Adrenal gland (tissue), 12 donors: ENCODE data around the gene TMX4. TPM values are rescaled to one million over a fixed set of nuclear protein-coding genes. Genes with fewer than 3 reads are reported as not detected.

Source experiments
- DNase-seq, 7 donors: peaks; one replicate each; pipeline ENCODE4 v3.0.0-alpha.2; 2019 to 2020
- H3K27ac ChIP-seq, 5 donors: fragments of 200-600 bp; sonication (generic) in 4 of 5; 1 replicate in 3 of 5; 2 replicates in 2 of 5; pipeline versions ENCODE4 v1.5.1 to v1.8.0; 2016 to 2020; ENCODE audit warnings: mild to moderate bottlenecking in 1 of 5
- H3K27me3 ChIP-seq: fragments of 200-600 bp; 2 replicates; pipeline ENCODE4 v1.8.0; 2021
- H3K36me3 ChIP-seq, 2 donors: fragments of 200-600 bp; replicated peaks in 1 of 2; 1 replicate in 1 of 2; 2 replicates in 1 of 2; pipeline versions ENCODE4 v1.5.1 to v1.8.0; 2018 to 2022
- H3K4me1 ChIP-seq, 2 donors: fragments of 200-600 bp; replicated peaks in 1 of 2; 1 replicate in 1 of 2; 2 replicates in 1 of 2; pipeline versions ENCODE4 v1.5.1 to v1.8.0; 2018 to 2021
- H3K4me3 ChIP-seq, 4 donors: fragments of 200-600 bp; sonication (generic) in 3 of 4; one replicate each; pipeline ENCODE4 v1.5.1; 2016 to 2018
- H3K9me3 ChIP-seq, 3 donors: fragments of 200-600 bp; sonication (generic) in 1 of 3; replicated peaks in 1 of 3; 1 replicate in 2 of 3; 2 replicates in 1 of 3; pipeline versions ENCODE4 v1.5.1 to v1.8.0; 2016 to 2021
- CTCF ChIP-seq, 6 experiments: fragments of 450-650 bp in 4 of 6; fragments of 200-600 bp in 2 of 6; sonication (generic) in 1 of 6; IDR thresholded peaks; 1 replicate in 5 of 6; 2 replicates in 1 of 6; pipeline versions ENCODE4 v1.5.1 to v1.8.0; 2016 to 2021; ENCODE audit warnings: antibody characterized with exemption in 6 of 6, mild to moderate bottlenecking in 2 of 6, moderate library complexity in 1 of 6
- POLR2A ChIP-seq, 2 donors: fragments of 450-650 bp; IDR thresholded peaks; one replicate each; pipeline ENCODE4 v1.6.1; 2017; ENCODE audit warnings: antibody characterized with exemption in 2 of 2, mild to moderate bottlenecking in 2 of 2, moderate library complexity in 1 of 2
- WGBS, 4 donors: extraction: QIAGEN DNeasy Blood & Tissue Kit in 2 of 4; methylation state at CpG; one replicate each; pipeline versions ENCODE4 v1.1.5 to v1.1.7; 2013 to 2017; 5-methylcytosine and 5-hydroxymethylcytosine counted together
- intact Hi-C, 2 donors: fragments of 100-400 bp; cut with DNase I; formaldehyde crosslinking; loops; one replicate each; pipeline versions ENCODE4 v1.14.1 to v1.15.0; 2022 to 2023
- polyA plus RNA-seq, 3 donors: library from polyadenylated mRNA; stranded (reverse); fragments of 200-250 nt in 2 of 3; fragments of 350-450 nt in 1 of 3; fragmentation: Illumina TruSeq in 1 of 3; extraction: RNeasy Lipid Tissue Mini Kit (QIAGEN cat#74804) in 1 of 3; gene quantifications; one replicate each; pipeline ENCODE4 v1.2.3, GENCODE V29; 2013 to 2014
- total RNA-seq, 9 donors: library from RNA; depleted of rRNA in 4 of 9; stranded (reverse); fragments of >200 nt in 4 of 9; fragments of 120-200 nt in 1 of 9; fragmentation: NEBNext Ultra II Directional in 1 of 9; extraction: Animal tissue kit (Norgen Biotek cat#: 25700) in 1 of 9; gene quantifications; one replicate each; pipeline versions ENCODE4 v1.1.0 to v1.2.4, GENCODE V29; 2013 to 2023
- donor health status: healthy with polysubstance abuse.
- donor health status: Bipolar disorder and iron deficiency.
- donor health status: DM: yes; HTN: yes; CAD: no.
- donor health status: DM: no; HTN: no; CAD: no.
- donor health status: DM: no; HTN: no; CAD: no.
- donor health status: DM: yes; HTN: yes; CAD: no.

Gene TMX4
- total and polyA plus RNA-seq, 12 donors = 10.1 to 89.8 (median 47.2) TPM

GRCh38 chr20:8065691-8066090 is 46.1 kb upstream of the TMX4 start:
- Histone ChIP-seq H3K27ac (no peak overlapping the region), H3K36me3 (no peaks in the 10 kb centered on the region), H3K4me1 (no peaks in the 10 kb centered on the region), H3K9me3 (no peaks in the 10 kb centered on the region), H3K4me3 (no peak overlapping the region), H3K27me3 (no peaks in the 10 kb centered on the region)
- TF ChIP-seq CTCF (IDR thresholded peaks at IDR 0.05) (no peak), POLR2A (IDR thresholded peaks at IDR 0.05) (no peak)
- WGBS, 4 donors = 87 to 94% (median 88%) methylated on average over 2 of the region's 2 CpGs
- intact Hi-C loops = no loop called here
- no peak for DNase-seq

GRCh38 chr20:8062756-8063155 is 43.2 kb upstream of the TMX4 start:
- TF ChIP-seq POLR2A (IDR thresholded peaks at IDR 0.05) (no peak), CTCF (IDR thresholded peaks at IDR 0.05) (no peak)
- Histone ChIP-seq H3K9me3 (no peaks in the 10 kb centered on the region), H3K27ac (no peak overlapping the region), H3K36me3 (no peaks in the 10 kb centered on the region), H3K27me3 (no peaks in the 10 kb centered on the region), H3K4me3 (no peak overlapping the region), H3K4me1 (no peaks in the 10 kb centered on the region)
- DNase-seq = no peak
- WGBS, 4 donors = 61 to 73% (median 67%) methylated on average over 6 of the region's 6 CpGs
- intact Hi-C loops = no loop called here

DNA sequence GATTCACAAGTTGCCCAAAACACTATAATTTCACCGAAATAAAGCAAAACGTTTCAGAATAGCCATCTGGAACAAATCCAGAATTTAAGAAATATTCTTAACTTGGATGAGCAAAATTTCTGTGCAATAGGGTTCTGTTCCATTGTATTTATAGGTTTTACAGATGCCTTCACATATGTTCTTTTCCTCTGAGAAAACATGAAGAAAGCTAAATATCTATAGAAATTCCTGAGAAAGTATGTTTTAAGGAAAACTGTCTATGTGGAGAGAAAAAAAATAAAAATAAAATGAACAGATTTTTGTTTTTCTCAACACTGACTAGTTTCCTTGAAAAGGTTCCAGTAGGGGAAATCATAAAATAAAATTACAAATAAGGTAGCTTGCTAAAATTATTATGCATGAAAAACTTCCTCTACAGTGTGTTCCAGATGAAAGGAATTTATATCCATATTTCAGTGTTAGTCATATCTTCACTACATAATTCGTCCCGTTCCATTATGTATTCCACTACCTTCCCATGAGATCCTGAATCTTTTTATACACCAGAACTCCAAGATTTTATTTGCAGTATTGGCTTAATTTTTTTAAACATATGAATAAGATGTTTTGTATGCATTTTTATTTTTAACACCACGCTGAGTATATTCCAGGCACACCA is 42.4 kb upstream of the TMX4 start:
- no peak for TF ChIP-seq POLR2A (IDR thresholded peaks at IDR 0.05)
- no peak for TF ChIP-seq CTCF (IDR thresholded peaks at IDR 0.05)
- Histone ChIP-seq H3K27ac (no peak overlapping the region), H3K36me3 (no peaks in the 10 kb centered on the region), H3K9me3 (no peaks in the 10 kb centered on the region), H3K4me3 (no peak overlapping the region), H3K27me3 (no peaks in the 10 kb centered on the region), H3K4me1 (no peaks in the 10 kb centered on the region)
- DNase-seq = no peak
- intact Hi-C loops = no loop called here
- 56 to 69% (median 61%) methylated on average over 5 of the region's 5 CpGs for WGBS, 4 donors

GRCh38 chr20:8060977-8061376 is 41.4 kb upstream of the TMX4 start:
- no peak overlapping the region for H3K4me3 ChIP-seq
- H3K9me3 ChIP-seq = no peaks in the 10 kb centered on the region
- H3K4me1 ChIP-seq = no peaks in the 10 kb centered on the region
- TF ChIP-seq CTCF (IDR thresholded peaks at IDR 0.05) = no peak
- no peak for TF ChIP-seq POLR2A (IDR thresholded peaks at IDR 0.05)
- H3K27me3 ChIP-seq = no peaks in the 10 kb centered on the region
- no peak for DNase-seq
- intact Hi-C loops = no loop called here
- H3K27ac ChIP-seq = no peak overlapping the region
- H3K36me3 ChIP-seq = no peaks in the 10 kb centered on the region
